ENCODE measurements around the gene SPP1.

- no peak for TF ChIP-seq ZNF274 (IDR thresholded peaks at IDR 0.05; ENCODE audit: low read depth, low read length)
- TF ChIP-seq, protein P1, sequence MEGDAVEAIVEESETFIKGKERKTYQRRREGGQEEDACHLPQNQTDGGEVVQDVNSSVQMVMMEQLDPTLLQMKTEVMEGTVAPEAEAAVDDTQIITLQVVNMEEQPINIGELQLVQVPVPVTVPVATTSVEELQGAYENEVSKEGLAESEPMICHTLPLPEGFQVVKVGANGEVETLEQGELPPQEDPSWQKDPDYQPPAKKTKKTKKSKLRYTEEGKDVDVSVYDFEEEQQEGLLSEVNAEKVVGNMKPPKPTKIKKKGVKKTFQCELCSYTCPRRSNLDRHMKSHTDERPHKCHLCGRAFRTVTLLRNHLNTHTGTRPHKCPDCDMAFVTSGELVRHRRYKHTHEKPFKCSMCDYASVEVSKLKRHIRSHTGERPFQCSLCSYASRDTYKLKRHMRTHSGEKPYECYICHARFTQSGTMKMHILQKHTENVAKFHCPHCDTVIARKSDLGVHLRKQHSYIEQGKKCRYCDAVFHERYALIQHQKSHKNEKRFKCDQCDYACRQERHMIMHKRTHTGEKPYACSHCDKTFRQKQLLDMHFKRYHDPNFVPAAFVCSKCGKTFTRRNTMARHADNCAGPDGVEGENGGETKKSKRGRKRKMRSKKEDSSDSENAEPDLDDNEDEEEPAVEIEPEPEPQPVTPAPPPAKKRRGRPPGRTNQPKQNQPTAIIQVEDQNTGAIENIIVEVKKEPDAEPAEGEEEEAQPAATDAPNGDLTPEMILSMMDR (IDR thresholded peaks at IDR 0.05 in 2 of 3, conservative IDR thresholded peaks at IDR 0.05 in 1 of 3; ENCODE audit: borderline replicate concordance in 1 of 3, insufficient read depth in 1 of 3, low read depth in 2 of 3, low read length in 2 of 3), result peak in 2 of 3 experiments; percentile 5 to 19; a peak in 1 of 6 replicates
- no peak for TF ChIP-seq POLR2A (IDR thresholded peaks at IDR 0.05; ENCODE audit: borderline replicate concordance, extremely low read depth, insufficient read depth, insufficient read length)
- no peak for TF ChIP-seq ZBTB33 (IDR thresholded peaks at IDR 0.05; ENCODE audit: extremely low read depth, insufficient replicate concordance, low read length)
- TF ChIP-seq, protein P2, sequence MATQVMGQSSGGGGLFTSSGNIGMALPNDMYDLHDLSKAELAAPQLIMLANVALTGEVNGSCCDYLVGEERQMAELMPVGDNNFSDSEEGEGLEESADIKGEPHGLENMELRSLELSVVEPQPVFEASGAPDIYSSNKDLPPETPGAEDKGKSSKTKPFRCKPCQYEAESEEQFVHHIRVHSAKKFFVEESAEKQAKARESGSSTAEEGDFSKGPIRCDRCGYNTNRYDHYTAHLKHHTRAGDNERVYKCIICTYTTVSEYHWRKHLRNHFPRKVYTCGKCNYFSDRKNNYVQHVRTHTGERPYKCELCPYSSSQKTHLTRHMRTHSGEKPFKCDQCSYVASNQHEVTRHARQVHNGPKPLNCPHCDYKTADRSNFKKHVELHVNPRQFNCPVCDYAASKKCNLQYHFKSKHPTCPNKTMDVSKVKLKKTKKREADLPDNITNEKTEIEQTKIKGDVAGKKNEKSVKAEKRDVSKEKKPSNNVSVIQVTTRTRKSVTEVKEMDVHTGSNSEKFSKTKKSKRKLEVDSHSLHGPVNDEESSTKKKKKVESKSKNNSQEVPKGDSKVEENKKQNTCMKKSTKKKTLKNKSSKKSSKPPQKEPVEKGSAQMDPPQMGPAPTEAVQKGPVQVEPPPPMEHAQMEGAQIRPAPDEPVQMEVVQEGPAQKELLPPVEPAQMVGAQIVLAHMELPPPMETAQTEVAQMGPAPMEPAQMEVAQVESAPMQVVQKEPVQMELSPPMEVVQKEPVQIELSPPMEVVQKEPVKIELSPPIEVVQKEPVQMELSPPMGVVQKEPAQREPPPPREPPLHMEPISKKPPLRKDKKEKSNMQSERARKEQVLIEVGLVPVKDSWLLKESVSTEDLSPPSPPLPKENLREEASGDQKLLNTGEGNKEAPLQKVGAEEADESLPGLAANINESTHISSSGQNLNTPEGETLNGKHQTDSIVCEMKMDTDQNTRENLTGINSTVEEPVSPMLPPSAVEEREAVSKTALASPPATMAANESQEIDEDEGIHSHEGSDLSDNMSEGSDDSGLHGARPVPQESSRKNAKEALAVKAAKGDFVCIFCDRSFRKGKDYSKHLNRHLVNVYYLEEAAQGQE (IDR thresholded peaks at IDR 0.05; ENCODE audit: low read depth), result no peak
- no peak for TF ChIP-seq YY1 (IDR thresholded peaks at IDR 0.05; ENCODE audit: extremely low read depth, insufficient replicate concordance, low read depth, low read length)
- no peak for TF ChIP-seq RAD21 (IDR thresholded peaks at IDR 0.05; ENCODE audit: low read depth)
- TF ChIP-seq CEBPB (IDR thresholded peaks at IDR 0.05; ENCODE audit: low read depth), result no peak
- TF ChIP-seq JUND (IDR thresholded peaks at IDR 0.05), result no peak
- TF ChIP-seq ATF3 (IDR thresholded peaks at IDR 0.05), result no peak
- no peak for TF ChIP-seq POLR2AphosphoS5 (IDR thresholded peaks at IDR 0.05; ENCODE audit: low read depth, low read length)
- no peak for TF ChIP-seq SP1 (IDR thresholded peaks at IDR 0.05; ENCODE audit: low read depth)
- TF ChIP-seq EZH2phosphoT487 (IDR thresholded peaks at IDR 0.05; ENCODE audit: borderline replicate concordance), result no peak
Measured at GRCh38 chr4:87965501-87965975, 10.0 kb upstream of the SPP1 start.
